HEK293T (cell line): ENCODE measurements around the gene MR1.

Source experiments
- CTCF ChIA-PET: fragments of 350-600 bp; formaldehyde crosslinking; extraction: SDS; loops from one replicate; lab custom pipeline; 2021; ENCODE audit warnings: antibody characterized with exemption, inconsistent platforms; lab: Yijun Ruan, JAX
- POLR2A ChIA-PET: fragments of 350-600 bp; formaldehyde crosslinking; extraction: SDS; loops from one replicate; lab custom pipeline; 2020; ENCODE audit warnings: antibody characterized with exemption, inconsistent platforms; lab: Yijun Ruan, JAX
- DNase-seq: peaks from one replicate; pipeline ENCODE4 v3.0.0; 2012; ENCODE audit warnings: mixed read lengths; ENCODE audit errors: extremely low spot score
- ARNT ChIP-seq: fragments of 450-650 bp; IDR thresholded peaks from 2 replicates; pipeline ENCODE4 v1.6.1; 2017; ENCODE audit warnings: mild to moderate bottlenecking
- BHLHE40 ChIP-seq: fragments of 450-650 bp; IDR thresholded peaks from 2 replicates; pipeline ENCODE4 v1.6.1; 2016; ENCODE audit warnings: mild to moderate bottlenecking, moderate library complexity, borderline replicate concordance
- CTBP1 ChIP-seq: fragments of 450-650 bp; IDR thresholded peaks from 2 replicates; pipeline ENCODE4 v1.6.1; 2016; ENCODE audit warnings: borderline replicate concordance
- ELF4 ChIP-seq: fragments of 450-650 bp; IDR thresholded peaks from 2 replicates; pipeline ENCODE4 v1.6.1; 2017; ENCODE audit warnings: antibody characterized with exemption
- FOXA1 ChIP-seq: fragments of 450-650 bp; IDR thresholded peaks from 2 replicates; pipeline ENCODE4 v1.6.1; 2016; ENCODE audit warnings: mild to moderate bottlenecking
- FOXK2 ChIP-seq: fragments of 450-650 bp; IDR thresholded peaks from 2 replicates; pipeline ENCODE4 v1.6.1; 2016; ENCODE audit warnings: mild to moderate bottlenecking
- FOXM1 ChIP-seq: fragments of 450-650 bp; IDR thresholded peaks from 2 replicates; pipeline ENCODE4 v1.6.1; 2017; ENCODE audit warnings: mild to moderate bottlenecking, borderline replicate concordance
- HDGF ChIP-seq: fragments of 450-650 bp; IDR thresholded peaks from 2 replicates; pipeline ENCODE4 v1.6.1; 2017; ENCODE audit warnings: antibody characterized with exemption, borderline replicate concordance
- L3MBTL2 ChIP-seq: fragments of 450-650 bp; conservative IDR thresholded peaks from 2 replicates; pipeline ENCODE4 v1.6.1; 2016; ENCODE audit warnings: mild to moderate bottlenecking
- LEF1 ChIP-seq: fragments of 450-650 bp; IDR thresholded peaks from 2 replicates; pipeline ENCODE4 v1.6.1; 2017; ENCODE audit warnings: mild to moderate bottlenecking, borderline replicate concordance
- NFRKB ChIP-seq: fragments of 450-650 bp; IDR thresholded peaks from 2 replicates; pipeline ENCODE4 v1.6.1; 2016; ENCODE audit warnings: mild to moderate bottlenecking, moderate library complexity
- SP1 ChIP-seq: fragments of 450-650 bp; IDR thresholded peaks from 2 replicates; pipeline ENCODE4 v1.6.1; 2017
- SUZ12 ChIP-seq: fragments of 450-650 bp; IDR thresholded peaks from 2 replicates; pipeline ENCODE4 v1.6.1; 2016; ENCODE audit warnings: mild to moderate bottlenecking
- TARDBP ChIP-seq: fragments of 450-650 bp; IDR thresholded peaks from 2 replicates; pipeline ENCODE4 v1.6.1; 2016
- ZNF384 ChIP-seq: fragments of 450-650 bp; IDR thresholded peaks from 2 replicates; pipeline ENCODE4 v1.6.1; 2016
- TF ChIP-seq, protein P1 (sequence below): fragments of 450-650 bp; IDR thresholded peaks from 2 replicates; pipeline ENCODE4 v1.6.1; 2016

MR1 gene

DNA sequence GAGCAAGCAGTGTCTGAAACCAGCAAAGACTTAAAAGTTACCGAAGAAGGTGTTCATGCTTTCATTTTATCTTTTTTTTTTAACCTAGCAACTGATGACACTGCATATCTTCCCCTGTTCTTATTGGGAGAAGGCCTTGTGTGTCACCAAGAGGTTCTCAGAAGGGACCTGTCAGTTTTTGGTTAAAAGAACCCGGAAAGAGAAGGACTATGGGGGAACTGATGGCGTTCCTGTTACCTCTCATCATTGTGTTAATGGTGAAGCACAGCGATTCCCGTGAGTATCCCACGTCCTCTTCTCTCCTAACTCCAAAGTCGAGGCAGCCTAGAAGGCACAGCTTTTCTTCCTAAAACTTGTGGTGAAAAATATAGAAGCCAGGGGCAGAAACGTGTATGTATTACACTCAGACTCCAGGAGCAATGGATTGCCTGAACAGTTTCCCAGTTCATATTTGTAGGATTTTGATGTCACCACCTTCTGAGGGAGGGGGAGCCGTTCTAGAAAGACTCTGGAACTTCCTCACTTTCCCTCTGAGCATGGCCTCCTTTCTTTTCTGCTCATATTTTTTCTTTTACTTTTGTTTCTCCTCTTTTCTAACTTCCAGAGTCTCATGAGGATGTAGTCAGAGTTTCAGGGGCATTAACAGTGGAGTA, at the start of gene MR1:
Gene MR1, plus strand, starts transcription at position 185 of the 653 bp plus-strand sequence. Its CDS starts 25 bp downstream, at position 210.
- TF ChIP-seq FOXM1: no peak
- TF ChIP-seq, protein P1, sequence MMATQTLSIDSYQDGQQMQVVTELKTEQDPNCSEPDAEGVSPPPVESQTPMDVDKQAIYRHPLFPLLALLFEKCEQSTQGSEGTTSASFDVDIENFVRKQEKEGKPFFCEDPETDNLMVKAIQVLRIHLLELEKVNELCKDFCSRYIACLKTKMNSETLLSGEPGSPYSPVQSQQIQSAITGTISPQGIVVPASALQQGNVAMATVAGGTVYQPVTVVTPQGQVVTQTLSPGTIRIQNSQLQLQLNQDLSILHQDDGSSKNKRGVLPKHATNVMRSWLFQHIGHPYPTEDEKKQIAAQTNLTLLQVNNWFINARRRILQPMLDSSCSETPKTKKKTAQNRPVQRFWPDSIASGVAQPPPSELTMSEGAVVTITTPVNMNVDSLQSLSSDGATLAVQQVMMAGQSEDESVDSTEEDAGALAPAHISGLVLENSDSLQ: peak; percentile 52; the same call in 1 of the 2 replicates
- peak; percentile 79 for DNase-seq
- ChIA-PET POLR2A (interaction anchor here (0.8 to 1.9 kb wide), 4 partner anchors 10 to 111 kb away, joined by 3 to 9 read pairs (median 5); partner anchors contain the start of gene STX6), CTCF (interaction anchor here (1.9 kb wide), 1 partner anchor 108 kb away, joined by 7 read pairs; no protein-coding TSS in a partner anchor)

DNA sequence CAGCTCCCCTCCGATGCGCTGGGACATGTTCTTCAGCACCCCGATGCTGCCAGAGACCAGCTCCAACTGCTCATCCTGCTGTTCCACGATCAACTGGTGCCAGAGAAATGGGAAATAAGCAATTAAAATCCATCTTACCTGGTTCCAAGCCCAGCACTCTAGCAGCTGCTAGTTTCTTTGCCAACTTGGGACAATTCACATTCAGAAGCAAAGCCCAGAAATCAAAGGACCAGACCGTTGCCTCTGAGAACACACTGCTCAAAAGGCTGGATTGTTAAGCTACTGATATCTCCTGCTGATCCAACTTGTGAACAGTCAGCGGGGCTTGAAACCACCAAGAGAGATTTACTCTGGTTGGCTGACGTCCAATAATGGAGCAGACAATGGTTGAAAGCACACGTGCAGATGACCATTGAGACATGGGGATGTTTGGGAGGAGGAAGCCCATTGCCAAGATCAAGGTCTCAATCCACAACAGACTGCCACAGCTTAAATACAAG, 45.5 kb upstream of the MR1 start:
- ChIA-PET CTCF (no interaction called here), POLR2A (no interaction called here)
- no peak for DNase-seq
- no peak for TF ChIP-seq HDGF
- no peak for TF ChIP-seq FOXK2
- TF ChIP-seq ARNT: no peak
- no peak for TF ChIP-seq ELF4
- no peak for TF ChIP-seq FOXA1
- TF ChIP-seq ZNF384: no peak
- TF ChIP-seq SP1: no peak
- no peak for TF ChIP-seq L3MBTL2
- no peak for TF ChIP-seq BHLHE40
- TF ChIP-seq FOXM1: no peak
- TF ChIP-seq TARDBP: no peak

DNA sequence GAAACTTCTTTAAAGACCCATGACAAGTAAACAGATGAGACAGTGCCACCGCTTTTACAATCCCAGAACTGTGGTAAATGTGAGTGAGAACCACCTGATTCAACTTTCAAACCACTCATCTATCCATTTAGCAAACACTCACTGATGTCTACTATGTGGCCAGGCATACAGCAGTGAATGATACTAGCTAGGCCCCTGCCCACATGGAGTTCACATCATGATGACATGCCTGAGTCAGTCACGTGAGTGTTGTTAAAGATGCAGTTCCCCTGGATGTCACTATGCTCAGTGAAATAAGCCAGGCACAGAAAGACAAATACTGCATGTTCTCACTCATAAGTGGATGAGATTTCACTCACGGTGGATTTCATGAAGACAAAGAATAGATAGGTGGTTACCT, 39.5 kb upstream of the MR1 start:
- POLR2A ChIA-PET: no interaction called here
- TF ChIP-seq CTBP1 (no peak), HDGF (no peak), NFRKB (no peak), ARNT (no peak), LEF1 (no peak), TARDBP (no peak), FOXM1 (no peak), ZNF384 (no peak), FOXK2 (no peak), L3MBTL2 (no peak), SP1 (no peak), BHLHE40 (no peak), FOXA1 (no peak), SUZ12 (no peak), ELF4 (no peak)
- TF ChIP-seq, protein P1: no peak
- peak; percentile 21 for DNase-seq
- CTCF ChIA-PET: no interaction called here

DNA sequence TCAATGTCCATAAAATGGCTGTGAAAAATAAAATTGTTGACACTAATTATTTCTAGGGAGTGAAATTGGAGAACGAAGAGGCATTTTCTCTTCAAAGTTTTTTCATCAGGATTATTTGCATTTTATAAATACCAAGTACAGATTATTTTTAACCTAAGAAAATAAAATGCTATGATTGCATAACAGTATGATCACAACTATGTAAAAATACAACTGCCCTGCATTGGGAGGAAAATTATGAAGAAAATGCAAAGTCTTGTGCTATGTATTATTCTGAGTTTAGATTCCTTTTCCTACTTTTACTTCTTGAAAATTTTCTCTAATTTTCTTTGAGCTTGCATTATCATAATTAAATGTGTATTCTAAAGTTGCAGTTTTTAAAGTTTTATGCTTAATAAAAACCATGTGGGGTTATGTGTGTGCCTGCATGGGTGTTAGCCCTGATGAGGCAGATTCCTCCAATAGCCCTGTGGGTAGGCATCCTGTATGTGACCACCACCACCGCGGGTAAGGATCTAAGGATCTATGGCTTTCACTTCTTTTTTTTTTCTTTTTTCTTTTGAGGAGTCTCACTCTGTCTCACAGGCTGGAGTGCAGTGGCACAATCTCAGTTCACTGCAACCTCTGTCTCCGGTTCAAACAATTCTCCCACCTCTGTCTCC, 35.8 kb upstream of the MR1 start:
- CTCF ChIA-PET: no interaction called here
- no peak for DNase-seq
- POLR2A ChIA-PET: no interaction called here
- TF ChIP-seq SP1 (no peak), ARNT (no peak), L3MBTL2 (no peak), NFRKB (no peak), SUZ12 (no peak), TARDBP (no peak), FOXA1 (no peak), ELF4 (no peak)
- TF ChIP-seq, protein P1: no peak

DNA sequence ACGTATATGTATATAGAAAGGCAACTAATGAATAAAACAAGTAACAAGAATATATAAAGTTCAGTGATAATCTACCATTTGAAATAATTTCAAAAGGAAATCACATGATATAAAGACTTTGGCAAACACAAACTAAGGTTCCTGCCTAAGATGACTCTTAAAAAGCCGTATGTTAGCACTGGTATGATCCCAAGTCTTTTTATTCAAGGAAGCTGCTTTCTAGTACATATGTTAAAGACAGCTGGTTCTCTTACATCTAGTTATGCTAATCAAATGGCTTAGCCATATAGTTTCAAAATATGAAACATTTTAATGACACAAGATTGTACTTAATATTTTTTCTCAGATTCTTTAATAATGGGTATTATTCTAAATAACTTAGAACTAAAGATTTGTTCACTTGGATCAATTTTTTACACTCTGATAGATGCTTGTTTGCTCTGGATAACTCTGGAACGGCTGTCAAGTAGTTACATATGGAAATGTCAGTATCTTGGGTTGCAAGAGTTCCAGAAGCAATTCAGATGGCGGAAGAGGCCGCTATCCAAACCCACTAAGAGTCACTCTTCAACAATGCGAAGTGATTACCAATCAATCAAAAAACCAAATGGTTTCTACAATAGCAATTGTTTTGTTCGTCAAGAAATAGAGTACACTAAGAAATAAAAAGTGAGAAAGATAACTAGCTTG, 32.5 kb upstream of the MR1 start:
- no peak for DNase-seq
- ChIA-PET POLR2A (no interaction called here), CTCF (no interaction called here)
- no peak for TF ChIP-seq ELF4
- no peak for TF ChIP-seq FOXK2
- no peak for TF ChIP-seq ARNT
- TF ChIP-seq, protein P1: no peak
- no peak for TF ChIP-seq HDGF
- no peak for TF ChIP-seq ZNF384
- TF ChIP-seq LEF1: no peak
- TF ChIP-seq BHLHE40: no peak
- TF ChIP-seq CTBP1: no peak
- no peak for TF ChIP-seq TARDBP
- no peak for TF ChIP-seq FOXA1
